ENCODE measurements around the gene OR1K1.

DNA sequence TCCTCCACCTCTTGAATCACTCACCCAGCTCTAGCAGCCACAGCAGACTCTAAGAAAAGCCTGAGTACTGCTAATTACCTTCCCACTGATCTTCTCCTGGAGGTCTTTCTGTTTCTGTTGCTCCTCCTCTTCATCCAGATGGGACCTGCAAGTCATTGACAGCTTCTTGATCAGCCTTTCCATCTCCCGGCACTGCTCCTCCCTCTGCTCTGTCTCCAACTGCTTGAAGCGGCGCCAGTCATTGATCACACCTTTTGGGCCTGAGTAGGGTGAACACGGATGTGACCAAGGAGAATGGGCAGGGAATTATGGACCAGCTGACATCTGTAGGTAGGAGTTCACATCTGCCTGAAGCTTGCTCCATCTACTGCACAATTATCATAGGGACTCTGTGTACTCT is 23.0 kb downstream of the OR1K1 start:
- TF ChIP-seq CTCF (IDR thresholded peaks at IDR 0.05; ENCODE audit: low read depth, low read length) (no peak), POLR2A (IDR thresholded peaks at IDR 0.05; ENCODE audit: extremely low read depth, insufficient read length) (no peak), MYC (IDR thresholded peaks at IDR 0.05; ENCODE audit: low read depth, low read length) (no peak)

Data from NB4 (cell line).